ENCODE results near the gene RALA.

- TF ChIP-seq EP300 (IDR thresholded peaks at IDR 0.05; ENCODE audit: borderline replicate concordance in 1 of 2, control insufficient read depth in 1 of 2, low read depth in 2 of 2, low read length in 2 of 2), result no peak
- TF ChIP-seq, protein P1, sequence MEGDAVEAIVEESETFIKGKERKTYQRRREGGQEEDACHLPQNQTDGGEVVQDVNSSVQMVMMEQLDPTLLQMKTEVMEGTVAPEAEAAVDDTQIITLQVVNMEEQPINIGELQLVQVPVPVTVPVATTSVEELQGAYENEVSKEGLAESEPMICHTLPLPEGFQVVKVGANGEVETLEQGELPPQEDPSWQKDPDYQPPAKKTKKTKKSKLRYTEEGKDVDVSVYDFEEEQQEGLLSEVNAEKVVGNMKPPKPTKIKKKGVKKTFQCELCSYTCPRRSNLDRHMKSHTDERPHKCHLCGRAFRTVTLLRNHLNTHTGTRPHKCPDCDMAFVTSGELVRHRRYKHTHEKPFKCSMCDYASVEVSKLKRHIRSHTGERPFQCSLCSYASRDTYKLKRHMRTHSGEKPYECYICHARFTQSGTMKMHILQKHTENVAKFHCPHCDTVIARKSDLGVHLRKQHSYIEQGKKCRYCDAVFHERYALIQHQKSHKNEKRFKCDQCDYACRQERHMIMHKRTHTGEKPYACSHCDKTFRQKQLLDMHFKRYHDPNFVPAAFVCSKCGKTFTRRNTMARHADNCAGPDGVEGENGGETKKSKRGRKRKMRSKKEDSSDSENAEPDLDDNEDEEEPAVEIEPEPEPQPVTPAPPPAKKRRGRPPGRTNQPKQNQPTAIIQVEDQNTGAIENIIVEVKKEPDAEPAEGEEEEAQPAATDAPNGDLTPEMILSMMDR (IDR thresholded peaks at IDR 0.05 in 2 of 3, conservative IDR thresholded peaks at IDR 0.05 in 1 of 3; ENCODE audit: control insufficient read depth in 2 of 3, extremely low read depth in 1 of 3, insufficient read depth in 1 of 3, low read depth in 3 of 3, low read length in 3 of 3), result no peak
- TF ChIP-seq RFX5 (IDR thresholded peaks at IDR 0.05; ENCODE audit: low read depth, low read length), result no peak
- no peak for TF ChIP-seq CHD2 (IDR thresholded peaks at IDR 0.05; ENCODE audit: borderline replicate concordance, low read depth, low read length)
- TF ChIP-seq RAD21 (IDR thresholded peaks at IDR 0.05; ENCODE audit: insufficient read depth, low read depth, low read length), result no peak
- no peak for TF ChIP-seq REST (IDR thresholded peaks at IDR 0.05; ENCODE audit: low read depth, low read length)
- no peak for TF ChIP-seq MAX (IDR thresholded peaks at IDR 0.05; ENCODE audit: low read depth, low read length)
- TF ChIP-seq, protein P2, sequence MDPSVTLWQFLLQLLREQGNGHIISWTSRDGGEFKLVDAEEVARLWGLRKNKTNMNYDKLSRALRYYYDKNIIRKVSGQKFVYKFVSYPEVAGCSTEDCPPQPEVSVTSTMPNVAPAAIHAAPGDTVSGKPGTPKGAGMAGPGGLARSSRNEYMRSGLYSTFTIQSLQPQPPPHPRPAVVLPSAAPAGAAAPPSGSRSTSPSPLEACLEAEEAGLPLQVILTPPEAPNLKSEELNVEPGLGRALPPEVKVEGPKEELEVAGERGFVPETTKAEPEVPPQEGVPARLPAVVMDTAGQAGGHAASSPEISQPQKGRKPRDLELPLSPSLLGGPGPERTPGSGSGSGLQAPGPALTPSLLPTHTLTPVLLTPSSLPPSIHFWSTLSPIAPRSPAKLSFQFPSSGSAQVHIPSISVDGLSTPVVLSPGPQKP (IDR thresholded peaks at IDR 0.05; ENCODE audit: low read depth, low read length), result no peak
- no peak for TF ChIP-seq SREBF2 (IDR thresholded peaks at IDR 0.05; ENCODE audit: low read length)
- no peak for TF ChIP-seq CBX5 (IDR thresholded peaks at IDR 0.05; ENCODE audit: low read depth)
- no peak for TF ChIP-seq JUNB (IDR thresholded peaks at IDR 0.05)
- no peak for TF ChIP-seq MXI1 (IDR thresholded peaks at IDR 0.05; ENCODE audit: low read depth, low read length)
Observed at GRCh38 chr7:39674406-39674805, 51.0 kb downstream of the RALA start.
